Spleen (tissue), 7 donors: ENCODE data around the gene SLC22A23.

ENCODE experiments used
- CTCF ChIP-seq, 11 experiments: fragments of 200-600 bp in 7 of 11; fragments of 450-650 bp in 4 of 11; sonication (generic) in 4 of 11; IDR thresholded peaks in 8 of 11; conservative IDR thresholded peaks in 3 of 11; 1 replicate in 7 of 11; 2 replicates in 4 of 11; pipeline versions ENCODE4 v1.4.0 to v1.8.0; 2016 to 2021; ENCODE audit warnings: antibody characterized with exemption in 11 of 11, inconsistent platforms in 4 of 11, mild to moderate bottlenecking in 1 of 11
- POLR2AphosphoS5 ChIP-seq, 3 donors: sonication (generic); formaldehyde crosslinking; IDR thresholded peaks; one replicate each; pipeline ENCODE4 v1.5.1; 2017; ENCODE audit warnings: antibody characterized with exemption in 3 of 3
- donor health status: DM: no; HTN: no; CAD: no; lungs with moderate emphysema.
- donor health status: DM: no; HTN: no; CAD: no.
- donor health status: DM: no; HTN: no; CAD: no.

DNA sequence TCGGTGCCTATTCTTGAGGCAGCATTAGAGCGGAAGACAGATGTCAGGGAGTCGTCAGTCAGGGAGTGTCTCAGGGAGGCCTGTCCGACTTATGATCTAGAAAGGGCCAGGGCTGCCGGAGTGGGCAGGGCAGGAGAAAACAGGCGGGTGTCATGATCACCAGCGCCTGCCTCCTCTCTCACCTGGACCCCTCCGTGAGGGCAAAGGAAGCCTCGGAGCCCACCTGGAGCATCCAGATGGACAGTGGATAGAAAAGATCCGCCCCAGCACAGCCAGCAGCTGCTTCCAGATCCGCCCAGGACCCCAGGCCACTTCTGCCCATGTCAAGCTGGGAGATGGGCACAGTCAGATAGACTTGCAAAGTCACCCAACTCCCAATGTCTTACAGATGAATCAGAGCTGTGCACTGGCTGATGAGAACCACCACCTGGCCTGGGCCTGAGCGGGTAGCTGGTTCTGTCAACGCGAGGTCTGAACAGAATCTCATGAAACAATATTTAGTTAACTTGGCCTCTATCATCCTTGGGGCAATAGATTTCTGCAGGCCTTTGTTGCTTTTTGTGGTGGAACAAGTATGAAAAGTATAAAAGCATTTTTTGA lies 175.9 kb downstream of the SLC22A23 start:
- TF ChIP-seq CTCF (IDR thresholded peaks at IDR 0.05 in 8 of 11, conservative IDR thresholded peaks at IDR 0.05 in 3 of 11) = no peak
- no peak for TF ChIP-seq POLR2AphosphoS5 (IDR thresholded peaks at IDR 0.05)
